DND-41 (cell line): ENCODE results near the gene RTN4RL1.

ENCODE experiments used
- ATAC-seq: fragments of 200-7000 bp; cut with Tn5 transposase; 3 replicates; pipeline ENCODE4 v1.9.1; 2021; ENCODE audit warnings: low read depth; ENCODE audit not compliant: insufficient read depth
- DNase-seq: peaks from one replicate; pipeline ENCODE4 v3.0.0-alpha.2; 2020
- H2AFZ ChIP-seq: 2 replicates; pipeline ENCODE4 v1.6.0; 2012; ENCODE audit warnings: low read depth, low read length
- H3K27ac ChIP-seq: 2 replicates; pipeline ENCODE4 v1.5.1; 2012; ENCODE audit warnings: low read length, inconsistent platforms
- H3K27me3 ChIP-seq: fragments of 200-600 bp; sonication (generic); 2 replicates; pipeline ENCODE4 v1.6.0; 2012; ENCODE audit warnings: low read length, mild to moderate bottlenecking, inconsistent platforms; ENCODE audit not compliant: insufficient read depth, poor library complexity
- H3K36me3 ChIP-seq: 2 replicates; pipeline ENCODE4 v1.5.1; 2012; ENCODE audit warnings: low read length, inconsistent platforms; ENCODE audit not compliant: insufficient read depth
- H3K4me1 ChIP-seq: 2 replicates; pipeline ENCODE4 v1.5.1; 2012; ENCODE audit warnings: mild to moderate bottlenecking, low read length; ENCODE audit not compliant: insufficient read depth
- H3K4me2 ChIP-seq: 2 replicates; pipeline ENCODE4 v1.6.0; 2012; ENCODE audit warnings: mild to moderate bottlenecking, moderate library complexity, low read length, inconsistent platforms; ENCODE audit not compliant: insufficient read depth
- H3K4me3 ChIP-seq, 2 experiments: fragments of 200-600 bp in 1 of 2; shearing (Covaris generic) in 1 of 2; 2 replicates each; pipeline ENCODE4 v1.5.1; 2012 to 2016; ENCODE audit warnings: inconsistent platforms in 2 of 2, low read length in 2 of 2, mild to moderate bottlenecking in 2 of 2, low read depth in 1 of 2, moderate library complexity in 1 of 2
- H3K79me2 ChIP-seq: 2 replicates; pipeline ENCODE4 v1.6.0; 2012; ENCODE audit warnings: low read length, inconsistent platforms; ENCODE audit not compliant: insufficient read depth
- H3K9ac ChIP-seq: 2 replicates; pipeline ENCODE4 v1.6.0; 2012; ENCODE audit warnings: low read depth, mild to moderate bottlenecking, inconsistent platforms, low read length, moderate library complexity
- H3K9me3 ChIP-seq: 2 replicates; pipeline ENCODE4 v1.5.1; 2012; ENCODE audit warnings: low read length, moderate library complexity, mild to moderate bottlenecking, inconsistent platforms; ENCODE audit not compliant: insufficient read depth, severe bottlenecking
- H4K20me1 ChIP-seq: 2 replicates; pipeline ENCODE4 v1.6.0; 2012; ENCODE audit warnings: low read length; ENCODE audit not compliant: insufficient read depth
- CTCF ChIP-seq: IDR thresholded peaks from 2 replicates; pipeline ENCODE4 v1.5.1; 2012; ENCODE audit warnings: borderline replicate concordance, low read length, moderate library complexity, mild to moderate bottlenecking; ENCODE audit not compliant: poor library complexity, severe bottlenecking; ENCODE audit errors: extremely low read depth
- EZH2 ChIP-seq: IDR thresholded peaks from 3 replicates; pipeline ENCODE4 v1.6.1; 2012; ENCODE audit warnings: borderline replicate concordance, low read depth, mild to moderate bottlenecking, moderate library complexity, low read length, inconsistent platforms; ENCODE audit not compliant: severe bottlenecking

Gene RTN4RL1

GRCh38 chr17:1992541-1992940, 32.6 kb downstream of the RTN4RL1 start:
- H3K27ac ChIP-seq, result no peak overlapping the region
- H3K9me3 ChIP-seq, result no peaks in the 10 kb centered on the region
- H3K4me3 ChIP-seq, result no peak overlapping the region
- H4K20me1 ChIP-seq, result no peaks in the 10 kb centered on the region
- H3K36me3 ChIP-seq, result no peaks in the 10 kb centered on the region
- H3K9ac ChIP-seq, result no peak overlapping the region
- no peak for ATAC-seq
- H3K79me2 ChIP-seq, result no peaks in the 10 kb centered on the region
- DNase-seq, result no peak
- no peak overlapping the region for H3K4me2 ChIP-seq
- H3K27me3 ChIP-seq, result no peaks in the 10 kb centered on the region
- H3K4me1 ChIP-seq, result no peaks in the 10 kb centered on the region
- H2AFZ ChIP-seq, result no peak overlapping the region
- TF ChIP-seq CTCF, result no peak
- TF ChIP-seq EZH2, result no peak

GRCh38 chr17:1989135-1989534, 36.0 kb downstream of the RTN4RL1 start:
- Histone ChIP-seq H3K27ac (no peak overlapping the region), H3K36me3 (no peaks in the 10 kb centered on the region), H4K20me1 (no peaks in the 10 kb centered on the region), H3K9me3 (no peaks in the 10 kb centered on the region), H3K4me1 (no peaks in the 10 kb centered on the region), H3K79me2 (no peaks in the 10 kb centered on the region), H3K4me3 (no peak overlapping the region), H3K4me2 (no peak overlapping the region), H3K9ac (no peak overlapping the region), H3K27me3 (no peaks in the 10 kb centered on the region), H2AFZ (no peak overlapping the region)
- TF ChIP-seq EZH2 (no peak), CTCF (no peak)
- ATAC-seq (no peak), DNase-seq (no peak)

GRCh38 chr17:1986783-1987451, 38.2 kb downstream of the RTN4RL1 start:
- no peak overlapping the region for H3K4me3 ChIP-seq
- ATAC-seq (no peak), DNase-seq (no peak)
- TF ChIP-seq CTCF (no peak), EZH2 (no peak)
- no peak overlapping the region for H3K27ac ChIP-seq
- H3K27me3 ChIP-seq, result no peaks in the 10 kb centered on the region
- no peak overlapping the region for H3K4me2 ChIP-seq
- H3K9ac ChIP-seq, result no peak overlapping the region
- H4K20me1 ChIP-seq, result no peaks in the 10 kb centered on the region
- no peaks in the 10 kb centered on the region for H3K9me3 ChIP-seq
- H2AFZ ChIP-seq, result no peak overlapping the region
- H3K36me3 ChIP-seq, result no peaks in the 10 kb centered on the region
- H3K4me1 ChIP-seq, result no peaks in the 10 kb centered on the region
- no peaks in the 10 kb centered on the region for H3K79me2 ChIP-seq

GRCh38 chr17:1985686-1986085, 39.4 kb downstream of the RTN4RL1 start:
- no peak overlapping the region for H2AFZ ChIP-seq
- no peak overlapping the region for H3K27ac ChIP-seq
- H3K9ac ChIP-seq, result no peak overlapping the region
- no peaks in the 10 kb centered on the region for H3K4me1 ChIP-seq
- no peak for TF ChIP-seq EZH2
- no peak for TF ChIP-seq CTCF
- no peak overlapping the region for H3K4me2 ChIP-seq
- no peaks in the 10 kb centered on the region for H3K36me3 ChIP-seq
- no peaks in the 10 kb centered on the region for H3K79me2 ChIP-seq
- H3K9me3 ChIP-seq, result no peaks in the 10 kb centered on the region
- no peak for ATAC-seq
- DNase-seq, result no peak
- no peak overlapping the region for H3K4me3 ChIP-seq
- no peaks in the 10 kb centered on the region for H3K27me3 ChIP-seq
- H4K20me1 ChIP-seq, result no peaks in the 10 kb centered on the region
